ENCODE results near the gene APP.

Gene APP

DNA sequence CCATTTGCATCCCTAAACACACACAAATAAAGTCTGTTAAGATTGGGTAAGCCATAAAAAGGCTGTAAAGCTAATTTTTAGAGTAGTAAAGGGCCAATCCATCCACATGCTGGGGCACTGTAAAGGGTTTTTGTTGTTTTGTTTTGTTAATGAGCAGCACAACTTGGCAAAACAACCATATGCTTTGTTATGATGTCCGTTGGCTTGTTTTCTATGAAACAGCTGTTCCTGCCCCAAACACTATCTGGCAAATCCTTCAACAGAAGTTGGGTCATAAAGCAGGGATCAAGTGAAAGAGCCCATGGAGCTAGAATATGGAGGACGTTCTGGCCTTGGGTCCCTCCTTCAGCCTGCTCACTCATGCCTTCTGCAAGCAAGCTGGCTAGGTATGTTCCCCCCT is 183.6 kb downstream of the APP start:
- DNase-seq (ENCODE audit: low spot score): no peak
- no peak overlapping the region for H3K27ac ChIP-seq
- H3K4me3 ChIP-seq: no peak overlapping the region
- TF ChIP-seq, protein P1, sequence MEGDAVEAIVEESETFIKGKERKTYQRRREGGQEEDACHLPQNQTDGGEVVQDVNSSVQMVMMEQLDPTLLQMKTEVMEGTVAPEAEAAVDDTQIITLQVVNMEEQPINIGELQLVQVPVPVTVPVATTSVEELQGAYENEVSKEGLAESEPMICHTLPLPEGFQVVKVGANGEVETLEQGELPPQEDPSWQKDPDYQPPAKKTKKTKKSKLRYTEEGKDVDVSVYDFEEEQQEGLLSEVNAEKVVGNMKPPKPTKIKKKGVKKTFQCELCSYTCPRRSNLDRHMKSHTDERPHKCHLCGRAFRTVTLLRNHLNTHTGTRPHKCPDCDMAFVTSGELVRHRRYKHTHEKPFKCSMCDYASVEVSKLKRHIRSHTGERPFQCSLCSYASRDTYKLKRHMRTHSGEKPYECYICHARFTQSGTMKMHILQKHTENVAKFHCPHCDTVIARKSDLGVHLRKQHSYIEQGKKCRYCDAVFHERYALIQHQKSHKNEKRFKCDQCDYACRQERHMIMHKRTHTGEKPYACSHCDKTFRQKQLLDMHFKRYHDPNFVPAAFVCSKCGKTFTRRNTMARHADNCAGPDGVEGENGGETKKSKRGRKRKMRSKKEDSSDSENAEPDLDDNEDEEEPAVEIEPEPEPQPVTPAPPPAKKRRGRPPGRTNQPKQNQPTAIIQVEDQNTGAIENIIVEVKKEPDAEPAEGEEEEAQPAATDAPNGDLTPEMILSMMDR (IDR thresholded peaks at IDR 0.05): no peak

DNA sequence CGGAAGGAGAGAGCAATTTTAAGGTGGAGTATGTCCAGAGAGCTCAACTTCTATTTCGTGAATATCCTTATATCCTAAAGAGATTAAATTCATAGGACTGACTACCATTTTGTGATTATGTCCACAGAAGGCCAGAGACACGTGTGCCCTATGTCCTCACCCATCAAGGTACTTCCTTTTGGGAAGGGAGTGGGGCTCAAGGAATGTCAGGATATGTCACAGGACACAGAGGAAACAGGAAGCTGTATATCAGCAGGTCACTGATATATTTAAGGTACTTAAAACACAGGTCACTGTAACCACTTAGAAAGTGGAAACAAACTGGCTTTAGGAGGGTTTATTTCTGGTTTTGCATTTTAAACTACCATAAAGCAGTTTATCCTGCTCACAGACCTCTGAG is 184.6 kb downstream of the APP start:
- Histone ChIP-seq H3K27ac (no peak overlapping the region), H3K4me3 (no peak overlapping the region)
- TF ChIP-seq, protein P1 (IDR thresholded peaks at IDR 0.05): no peak
- DNase-seq (ENCODE audit: low spot score): no peak

GRCh38 chr21:25984538-25984937 is 186.0 kb downstream of the APP start:
- Histone ChIP-seq H3K27ac (no peak overlapping the region), H3K4me3 (no peak overlapping the region)
- TF ChIP-seq, protein P1 (IDR thresholded peaks at IDR 0.05): no peak
- no peak for DNase-seq (ENCODE audit: low spot score)

- no peak for DNase-seq (ENCODE audit: low spot score)
- peak overlapping the region in 1 of 2 donors; percentile 57 for H3K27ac ChIP-seq
- TF ChIP-seq, protein P1 (IDR thresholded peaks at IDR 0.05): no peak
- no peak overlapping the region for H3K4me3 ChIP-seq
Measured at GRCh38 chr21:25983745-25984144, 186.8 kb downstream of the APP start.

GRCh38 chr21:25980710-25981109 is 189.9 kb downstream of the APP start:
- Histone ChIP-seq H3K4me3 (no peak overlapping the region), H3K27ac (no peak overlapping the region)
- no peak for DNase-seq (ENCODE audit: low spot score)
- TF ChIP-seq, protein P1 (IDR thresholded peaks at IDR 0.05): no peak

DNA sequence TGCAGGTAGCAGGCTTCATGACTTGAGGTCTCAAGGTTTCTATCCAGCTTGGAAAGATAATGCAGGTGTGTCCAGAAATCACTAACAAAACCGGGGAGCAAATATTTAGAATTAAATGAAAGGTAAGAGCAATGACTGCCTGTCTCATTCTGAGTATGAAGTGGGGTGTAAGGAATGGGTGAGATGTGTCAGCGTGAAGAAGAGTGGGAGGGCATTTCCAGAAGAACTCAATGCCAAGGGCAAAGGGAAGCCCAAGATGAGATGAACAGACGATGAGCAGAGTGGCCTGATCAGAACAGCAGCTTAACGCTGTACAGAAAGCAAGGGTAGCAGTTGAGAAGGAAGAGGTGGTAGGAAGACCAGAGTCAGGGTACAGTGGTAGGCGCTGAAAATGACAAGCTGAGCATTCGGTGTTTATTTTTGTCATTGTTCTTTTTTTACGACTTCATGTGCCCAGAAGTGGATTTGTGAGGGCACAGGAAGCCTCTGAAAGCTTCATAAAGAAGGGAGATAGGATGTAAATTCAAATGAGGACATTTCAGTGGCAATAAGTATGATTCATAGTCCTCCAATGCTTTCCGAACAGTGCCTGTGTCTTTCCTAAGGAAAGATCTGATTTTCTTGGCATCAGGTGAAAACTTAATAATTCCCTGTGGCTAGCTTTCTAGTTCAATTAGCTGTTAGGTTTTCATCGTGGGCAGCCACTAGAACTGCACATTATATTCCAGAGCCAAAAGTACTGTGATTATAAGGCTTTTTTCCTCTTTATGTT is 190.5 kb downstream of the APP start:
- Histone ChIP-seq H3K4me3 (no peak overlapping the region), H3K27ac (no peak overlapping the region)
- TF ChIP-seq, protein P1 (IDR thresholded peaks at IDR 0.05): no peak
- no peak for DNase-seq (ENCODE audit: low spot score)

GRCh38 chr21:25977068-25977611 is 193.4 kb downstream of the APP start:
- TF ChIP-seq, protein P1 (IDR thresholded peaks at IDR 0.05): no peak
- H3K27ac ChIP-seq: no peak overlapping the region
- DNase-seq (ENCODE audit: low spot score): no peak

More at GRCh38 chr21:25977068-25977611, 193.4 kb downstream of the APP start:
- no peak overlapping the region for H3K4me3 ChIP-seq
